ENCODE results near the gene USP28.
"Not testable (repeated sequence)": the region's sequence is repeated elsewhere in the genome, so short reads cannot be mapped to it uniquely, and the experiment has no call there.

The USP28 gene

GRCh38 chr11:113838005-113838404 is 37.4 kb downstream of the USP28 start:
- DNase-seq: no peak

DNA sequence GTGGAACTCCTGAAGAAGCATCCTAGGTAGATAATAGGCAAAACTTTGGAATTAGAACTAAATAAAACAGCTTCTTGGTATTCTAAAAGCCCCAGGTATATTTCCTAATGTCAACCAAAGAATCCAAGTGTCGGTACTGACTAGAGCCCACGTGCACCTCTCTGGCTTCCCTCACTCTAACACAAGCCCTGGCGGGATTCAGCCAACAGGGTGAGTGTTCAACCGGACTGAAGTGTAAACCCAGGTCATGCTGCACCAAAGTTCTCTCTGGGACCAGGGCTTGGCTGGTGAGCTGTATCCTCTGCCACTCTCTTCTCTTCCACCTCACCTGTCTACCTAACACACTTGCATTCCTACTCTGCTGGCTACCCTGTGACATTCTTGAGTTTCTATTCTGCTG is 40.1 kb downstream of the USP28 start:
- no peak for DNase-seq

DNA sequence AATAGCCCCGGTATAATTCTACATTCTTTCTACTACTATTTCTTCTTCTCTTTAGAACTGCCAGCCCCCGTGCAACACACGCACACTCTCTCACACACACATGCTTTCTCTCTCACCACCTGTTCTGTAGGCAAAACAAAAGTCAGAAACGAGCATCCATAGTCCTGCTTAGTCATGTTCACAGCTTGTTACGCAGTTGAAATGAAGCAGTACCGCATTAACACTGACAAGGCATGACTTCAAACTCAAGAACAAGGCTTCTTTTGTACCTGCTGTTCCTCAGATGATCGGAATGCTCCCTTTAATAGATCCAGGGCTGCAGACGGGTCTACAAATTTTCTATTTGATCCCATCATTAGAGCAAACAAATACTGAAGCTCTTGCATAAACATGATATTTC is 42.2 kb downstream of the USP28 start:
- DNase-seq: no peak

- DNase-seq: no peak
Observed at GRCh38 chr11:113831314-113831713, 44.1 kb downstream of the USP28 start.

GRCh38 chr11:113829751-113830150 is 45.6 kb downstream of the USP28 start:
- DNase-seq: no peak

DNA sequence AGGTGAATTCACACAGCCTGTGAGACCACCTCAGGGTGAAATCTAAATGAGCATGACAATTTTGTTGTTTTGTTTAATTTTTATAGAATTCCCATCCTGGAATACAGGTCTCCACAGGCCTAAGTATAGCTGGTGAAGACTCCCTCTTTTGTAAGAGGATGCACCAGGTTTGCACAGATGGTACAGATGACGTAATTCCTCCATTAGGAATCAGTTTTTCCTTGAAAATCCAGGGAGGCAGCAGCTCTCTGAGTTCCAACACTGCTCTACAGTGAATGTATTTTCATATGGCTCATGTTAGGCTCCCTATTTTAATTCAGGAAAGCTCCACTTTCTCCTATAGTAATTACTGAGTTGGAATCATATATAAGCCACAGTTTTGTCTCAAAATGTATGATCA is 47.2 kb downstream of the USP28 start:
- DNase-seq: no peak

GRCh38 chr11:113827477-113827876 is 47.9 kb downstream of the USP28 start:
- no peak for DNase-seq

- DNase-seq: no peak
Observed at GRCh38 chr11:113818426-113818825, 56.9 kb downstream of the USP28 start.

DNA sequence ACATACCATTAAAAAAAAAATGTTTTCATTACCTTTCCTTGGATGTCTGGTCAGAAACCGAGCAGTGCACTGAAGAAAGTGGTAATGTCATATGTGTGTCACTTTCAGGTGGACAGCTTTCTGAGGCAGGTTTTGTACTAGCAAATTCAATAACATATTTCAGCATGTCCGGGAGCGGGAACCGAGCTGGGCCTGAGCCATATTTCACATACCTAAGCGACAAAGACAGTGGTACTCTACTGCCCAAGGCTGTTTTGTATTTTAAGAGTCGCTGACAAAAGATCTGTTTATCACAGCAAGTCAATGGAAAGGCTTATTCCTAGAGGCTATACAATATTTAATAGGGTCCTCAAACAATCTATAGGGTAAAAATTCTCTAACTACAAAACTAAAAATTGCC is 57.7 kb downstream of the USP28 start:
- DNase-seq: no peak

GRCh38 chr11:113817162-113817561 is 58.2 kb downstream of the USP28 start:
- no peak for DNase-seq

DNA sequence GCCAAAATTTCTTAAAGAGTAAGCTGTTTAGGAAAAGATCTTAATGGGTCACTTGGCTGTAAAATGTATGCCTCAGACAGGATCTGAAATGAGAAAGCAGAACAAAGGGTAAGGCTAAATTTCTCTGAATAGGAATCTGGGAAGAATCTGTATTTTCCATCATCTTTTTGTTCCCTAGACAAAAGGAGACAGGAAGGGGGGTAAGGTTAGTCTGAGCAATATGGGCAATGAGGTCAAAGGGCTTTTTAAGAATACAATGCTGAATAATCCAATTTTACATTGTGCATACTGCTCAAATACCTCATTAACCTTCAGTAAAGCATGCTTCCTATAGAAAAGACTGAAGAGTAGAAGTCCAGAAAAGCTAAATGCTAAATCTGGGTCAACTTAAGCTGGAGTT is 61.2 kb downstream of the USP28 start:
- no peak for DNase-seq

GRCh38 chr11:113808931-113809330 is 66.4 kb downstream of the USP28 start:
- DNase-seq: no peak

DNA sequence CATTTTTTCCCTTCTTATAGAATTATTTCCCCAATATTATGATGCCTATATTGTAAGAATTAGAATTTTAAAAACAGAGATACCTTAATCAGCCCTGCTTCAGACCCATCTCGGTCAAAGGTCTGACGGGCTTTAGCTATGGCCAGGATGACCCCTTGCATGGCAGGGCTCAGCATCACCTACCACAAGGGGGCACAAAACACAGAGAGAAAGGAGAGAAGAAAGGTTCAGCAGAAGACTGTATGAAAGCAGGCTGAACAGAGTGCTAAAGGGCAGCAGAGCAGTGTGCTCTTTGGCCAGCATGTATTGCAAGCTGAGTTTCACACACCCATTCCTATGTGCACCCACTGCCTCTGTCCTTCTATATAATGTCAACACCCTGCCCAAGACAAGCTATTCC is 69.0 kb downstream of the USP28 start:
- no peak for DNase-seq

DNA sequence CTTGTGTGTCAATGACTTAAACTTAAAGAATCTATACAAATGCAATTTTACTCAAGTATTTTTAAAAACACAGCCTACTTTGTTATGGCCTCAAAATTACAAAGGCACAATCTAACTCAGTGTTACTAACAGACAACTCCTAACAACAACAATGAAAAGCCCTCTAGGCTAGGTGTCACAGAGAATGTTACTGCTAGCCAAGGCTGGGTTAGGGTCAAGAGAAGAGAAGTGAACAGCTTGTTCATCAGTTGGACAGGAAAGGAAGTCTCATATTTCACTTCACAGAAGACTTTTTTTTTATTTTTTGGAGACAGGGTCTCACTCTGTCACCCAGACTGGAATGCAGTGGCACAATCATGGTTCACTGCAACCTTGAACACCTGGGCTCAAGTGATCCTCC is 69.7 kb downstream of the USP28 start:
- DNase-seq: no peak

- no peak for DNase-seq
Observed at GRCh38 chr11:113802621-113803020, 72.8 kb downstream of the USP28 start.

- DNase-seq: peak in 12 of 56 donors; percentile 2 to 48 (median 14)
Observed at GRCh38 chr11:113796663-113797259, 78.6 kb downstream of the USP28 start.

DNA sequence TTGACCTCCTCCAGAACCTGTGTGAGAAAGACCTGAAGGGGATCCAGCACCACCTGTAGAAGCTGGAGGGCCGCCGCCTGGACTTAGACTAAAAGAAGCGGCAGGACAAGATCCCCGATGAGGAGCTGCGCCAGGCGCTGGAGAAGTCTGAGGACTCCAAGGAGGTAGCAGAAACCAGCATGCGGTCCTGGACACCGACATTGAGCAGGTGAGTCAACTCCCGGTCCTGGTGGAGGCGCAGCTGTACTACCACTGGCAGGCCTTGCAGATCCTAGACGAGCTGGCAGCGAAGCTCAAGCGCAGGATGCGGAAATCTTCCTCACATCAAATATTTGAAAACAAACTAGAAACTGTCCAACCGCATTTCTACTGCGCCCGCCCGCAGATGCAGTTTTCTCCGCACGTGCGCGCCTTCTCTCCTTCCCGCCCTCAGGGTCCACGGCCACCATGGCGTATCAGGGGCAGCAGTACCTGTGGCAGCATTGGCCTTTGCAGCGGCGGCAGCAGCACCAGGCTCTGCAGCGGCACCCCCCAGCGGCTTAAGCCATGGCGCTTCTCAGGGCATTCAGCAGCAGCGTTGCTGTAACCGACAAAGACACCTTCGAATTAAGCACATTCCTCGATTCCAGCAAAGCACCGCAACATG is 85.6 kb downstream of the USP28 start:
- DNase-seq: no peak

DNA sequence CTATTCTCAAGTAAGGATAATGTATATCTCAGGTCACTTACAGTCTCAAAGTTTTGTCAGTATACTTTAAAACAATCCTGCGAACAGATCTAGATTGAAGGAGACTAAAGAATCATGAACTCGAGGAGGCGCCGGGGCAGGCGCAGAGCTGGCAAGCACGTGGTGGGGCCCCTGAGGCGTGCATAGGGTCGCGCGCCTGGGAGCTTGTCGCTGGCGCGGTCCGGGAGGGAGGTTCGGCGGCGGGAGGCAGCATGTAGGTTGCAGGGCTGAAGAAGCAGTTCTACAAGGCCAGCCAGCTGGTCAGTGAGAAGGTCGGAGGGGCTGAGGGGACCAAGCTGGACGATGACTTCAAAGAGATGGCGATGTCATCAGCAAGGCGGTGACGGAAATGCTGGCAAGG is 86.4 kb downstream of the USP28 start:
- not testable (repeated sequence) for DNase-seq

DNA sequence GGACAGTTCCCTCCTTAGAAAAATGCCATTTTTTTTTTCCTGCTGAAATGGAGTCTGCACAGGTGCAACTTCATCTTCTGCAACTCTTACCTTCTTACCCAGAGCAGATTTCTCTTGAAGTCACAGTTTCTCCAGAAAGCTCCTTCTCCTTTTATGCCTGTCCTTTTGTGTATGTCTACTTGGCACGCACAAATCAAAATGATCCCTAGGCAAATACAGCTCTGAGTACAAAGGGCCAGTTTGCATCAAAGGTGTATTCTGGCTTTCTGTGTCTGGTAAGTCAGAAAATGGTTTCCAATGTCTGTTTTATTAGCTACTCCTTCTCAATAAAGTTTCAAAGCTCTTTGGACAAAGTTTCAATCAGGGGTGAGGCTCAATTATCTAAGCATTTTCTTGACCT is 93.2 kb downstream of the USP28 start:
- no peak for DNase-seq

- no peak for DNase-seq
Observed at GRCh38 chr11:113781682-113782081, 93.7 kb downstream of the USP28 start.

DNA sequence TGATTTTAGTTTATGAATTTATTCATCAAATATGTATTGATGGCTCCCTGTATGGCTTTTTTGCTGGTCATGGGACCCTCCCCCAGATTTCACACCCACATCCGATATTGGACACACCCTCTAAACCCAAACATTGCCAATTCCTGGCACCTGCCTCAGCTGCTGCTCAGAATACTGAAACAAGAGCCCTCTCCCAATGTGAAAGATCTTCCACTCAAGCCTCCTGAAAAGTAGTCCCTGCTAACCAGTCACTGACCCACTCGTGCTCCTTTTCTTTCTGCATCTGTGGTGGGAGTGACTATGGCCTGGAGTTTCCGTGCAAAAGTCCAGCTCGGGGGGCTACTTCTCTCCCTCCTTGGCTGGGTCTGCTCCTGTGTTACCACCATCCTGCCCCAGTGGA is 95.9 kb downstream of the USP28 start, which contains the start of gene CLDN25:
Gene CLDN25 (plus strand): TSS at position 301 of the 400 bp plus-strand sequence. CDS start 0 bp downstream, at position 301.
- no peak for DNase-seq

DNA sequence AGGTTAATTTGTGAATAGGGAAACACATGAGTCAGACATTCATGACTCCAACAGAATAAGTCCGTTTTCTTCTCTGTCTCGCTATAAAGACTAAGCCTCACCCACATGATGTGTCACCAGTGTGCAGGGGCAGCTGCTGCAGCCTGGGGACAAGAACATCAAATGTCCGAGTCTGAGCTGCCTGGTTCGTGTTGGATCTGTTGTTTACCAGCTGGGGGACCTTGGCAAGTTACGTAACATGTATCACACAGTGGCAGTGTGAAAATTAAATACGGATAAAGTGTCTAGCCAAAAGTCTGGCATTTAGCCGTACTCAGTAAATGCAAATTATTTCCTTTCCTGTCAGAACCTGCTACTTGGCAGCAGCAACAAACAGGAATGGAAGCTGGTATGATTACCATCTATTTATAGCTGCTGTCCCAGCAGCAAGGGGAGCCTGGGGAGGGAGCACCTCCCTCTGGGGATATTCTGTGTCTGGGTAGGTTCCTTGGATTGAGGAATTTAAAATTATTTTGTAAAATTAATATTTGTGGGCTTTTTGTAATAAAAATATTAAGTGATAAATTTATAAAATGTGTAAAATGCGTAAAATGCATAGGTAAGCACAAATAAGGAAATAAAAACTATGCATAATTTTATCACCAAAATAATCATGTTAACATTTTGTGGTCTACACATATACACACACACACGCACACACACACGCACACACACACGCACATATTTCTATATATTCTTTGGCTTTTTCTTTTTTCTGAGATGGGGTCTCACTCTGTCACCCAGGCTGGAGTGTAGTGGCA is 97.1 kb downstream of the USP28 start:
- peak in 53 of 56 donors; percentile 3 to 90 (median 48) for DNase-seq

GRCh38 chr11:113774174-113774503 is 101.2 kb downstream of the USP28 start:
- no peak for DNase-seq

Data from nucleus accumbens (tissue), 56 donors.